DND-41 (cell line): Measurements from ENCODE around the gene DNAH5.

Source experiments
- EZH2 ChIP-seq: IDR thresholded peaks from 3 replicates; pipeline ENCODE4 v1.6.1; 2012; ENCODE audit warnings: borderline replicate concordance, low read depth, mild to moderate bottlenecking, moderate library complexity, low read length, inconsistent platforms; ENCODE audit not compliant: severe bottlenecking
- TF ChIP-seq, protein P1 (sequence below): IDR thresholded peaks from 2 replicates; pipeline ENCODE4 v1.5.1; 2012; ENCODE audit warnings: borderline replicate concordance, low read length, moderate library complexity, mild to moderate bottlenecking; ENCODE audit not compliant: poor library complexity, severe bottlenecking; ENCODE audit errors: extremely low read depth

DNA sequence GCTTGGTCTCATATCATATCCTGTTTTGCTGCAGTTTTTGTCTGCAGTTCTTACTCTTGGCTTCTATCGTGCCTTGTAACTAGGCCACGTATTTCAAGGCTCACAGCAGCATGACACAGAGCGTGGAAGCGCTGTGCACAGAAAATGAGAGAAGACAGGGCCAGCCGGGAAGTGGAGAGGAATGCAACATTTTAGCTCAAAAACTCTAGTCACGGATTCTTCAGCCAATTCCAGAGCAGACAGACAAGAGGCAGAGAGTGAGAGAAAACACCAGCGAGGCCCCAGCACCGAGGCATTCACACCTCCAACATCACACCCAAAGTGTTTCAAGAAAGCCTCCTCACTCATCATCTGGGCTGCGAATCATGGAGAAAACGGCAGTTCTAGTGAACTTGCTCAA is 160.8 kb downstream of the DNAH5 start:
- TF ChIP-seq, protein P1, sequence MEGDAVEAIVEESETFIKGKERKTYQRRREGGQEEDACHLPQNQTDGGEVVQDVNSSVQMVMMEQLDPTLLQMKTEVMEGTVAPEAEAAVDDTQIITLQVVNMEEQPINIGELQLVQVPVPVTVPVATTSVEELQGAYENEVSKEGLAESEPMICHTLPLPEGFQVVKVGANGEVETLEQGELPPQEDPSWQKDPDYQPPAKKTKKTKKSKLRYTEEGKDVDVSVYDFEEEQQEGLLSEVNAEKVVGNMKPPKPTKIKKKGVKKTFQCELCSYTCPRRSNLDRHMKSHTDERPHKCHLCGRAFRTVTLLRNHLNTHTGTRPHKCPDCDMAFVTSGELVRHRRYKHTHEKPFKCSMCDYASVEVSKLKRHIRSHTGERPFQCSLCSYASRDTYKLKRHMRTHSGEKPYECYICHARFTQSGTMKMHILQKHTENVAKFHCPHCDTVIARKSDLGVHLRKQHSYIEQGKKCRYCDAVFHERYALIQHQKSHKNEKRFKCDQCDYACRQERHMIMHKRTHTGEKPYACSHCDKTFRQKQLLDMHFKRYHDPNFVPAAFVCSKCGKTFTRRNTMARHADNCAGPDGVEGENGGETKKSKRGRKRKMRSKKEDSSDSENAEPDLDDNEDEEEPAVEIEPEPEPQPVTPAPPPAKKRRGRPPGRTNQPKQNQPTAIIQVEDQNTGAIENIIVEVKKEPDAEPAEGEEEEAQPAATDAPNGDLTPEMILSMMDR: no peak
- no peak for TF ChIP-seq EZH2
